Myocyte (in vitro differentiated cells): ENCODE measurements around the gene MBD3. TPM values are rescaled to one million over a fixed set of nuclear protein-coding genes. Genes with fewer than 3 reads are reported as not detected.
"Not testable (repeated sequence)": the region's sequence is repeated elsewhere in the genome, so short reads cannot be mapped to it uniquely, and the experiment has no call there.

Experiments
- DNase-seq: peaks from one replicate; pipeline ENCODE4 v3.0.0-alpha.2; 2012; ENCODE audit warnings: low read depth
- total RNA-seq: library from RNA; depleted of rRNA; stranded (reverse); fragments of >200 nt; gene quantifications from 2 replicates; pipeline ENCODE4 v1.2.3, GENCODE V29; 2014

MBD3 gene
- total RNA-seq, 1 donor from 2014 or later, result 186 TPM

- no peak for DNase-seq
Observed at GRCh38 chr19:1551068-1552040, 41.3 kb downstream of the MBD3 start.

GRCh38 chr19:1549332-1549945 lies 43.2 kb downstream of the MBD3 start:
- no peak for DNase-seq

- DNase-seq, result no peak
Observed at GRCh38 chr19:1540365-1540925, 52.2 kb downstream of the MBD3 start.

- not testable (repeated sequence) for DNase-seq
Observed at GRCh38 chr19:1539749-1540148, 52.9 kb downstream of the MBD3 start.

GRCh38 chr19:1538978-1539377 lies 53.7 kb downstream of the MBD3 start:
- no peak for DNase-seq

GRCh38 chr19:1535699-1536098 lies 57.0 kb downstream of the MBD3 start:
- DNase-seq, result not testable (repeated sequence)

- no peak for DNase-seq
Observed at GRCh38 chr19:1534972-1535371, 57.7 kb downstream of the MBD3 start.

- no peak for DNase-seq
Observed at GRCh38 chr19:1533510-1534150, 59.0 kb downstream of the MBD3 start.

GRCh38 chr19:1532003-1532402 lies 60.7 kb downstream of the MBD3 start:
- DNase-seq, result no peak

GRCh38 chr19:1531587-1531986 lies 61.1 kb downstream of the MBD3 start:
- no peak for DNase-seq

GRCh38 chr19:1530856-1531255 lies 61.8 kb downstream of the MBD3 start:
- DNase-seq, result not testable (repeated sequence)

GRCh38 chr19:1529430-1529816 lies 63.2 kb downstream of the MBD3 start:
- DNase-seq, result no peak

GRCh38 chr19:1528596-1529429 lies 63.9 kb downstream of the MBD3 start:
- DNase-seq, result no peak

GRCh38 chr19:1527650-1528309 lies 64.9 kb downstream of the MBD3 start:
- DNase-seq, result no peak

GRCh38 chr19:1526979-1527649 lies 65.6 kb downstream of the MBD3 start:
- DNase-seq, result no peak

GRCh38 chr19:1526066-1526778 lies 66.4 kb downstream of the MBD3 start:
- no peak for DNase-seq

GRCh38 chr19:1525343-1525742 lies 67.3 kb downstream of the MBD3 start:
- DNase-seq, result no peak

GRCh38 chr19:1524972-1525325 lies 67.7 kb downstream of the MBD3 start:
- DNase-seq, result no peak
